ENCODE measurements around the gene TMEM203.

GRCh38 chr9:137217276-137218211 is 12.1 kb upstream of the TMEM203 start:
- TF ChIP-seq CTCF (IDR thresholded peaks at IDR 0.05) = no peak
- peak in 1 of 2 donors; percentile 23 for TF ChIP-seq POLR2A (IDR thresholded peaks at IDR 0.05)

Measured in thyroid gland (tissue), 4 donors.